ENCODE measurements around the gene PTAFR.

PTAFR gene

GRCh38 chr1:28108001-28108400, 68.5 kb downstream of the PTAFR start:
- Histone ChIP-seq H3K4me3 (ENCODE audit: low read depth in 1 of 5, low read length in 5 of 5) (no peak overlapping the region), H3K36me3 (ENCODE audit: control insufficient read depth in 5 of 5, insufficient read depth in 5 of 5, low read length in 5 of 5) (no peaks in the 10 kb centered on the region), H3K27ac (ENCODE audit: low read depth, low read length) (no peak overlapping the region), H3K9me3 (ENCODE audit: control insufficient read depth in 5 of 5, low read length in 5 of 5) (no peaks in the 10 kb centered on the region), H3K27me3 (ENCODE audit: control insufficient read depth in 5 of 5, insufficient read depth in 4 of 5, low read length in 5 of 5) (no peaks in the 10 kb centered on the region), H3K4me1 (ENCODE audit: control insufficient read depth in 5 of 5, insufficient read depth in 5 of 5, low read length in 5 of 5) (peaks cover 0 to 13% (median 8%) of the 10 kb centered on the region in 5 donors), H3K9ac (ENCODE audit: low read length in 5 of 5) (no peak overlapping the region)

- Histone ChIP-seq H3K4me3 (ENCODE audit: low read depth in 1 of 5, low read length in 5 of 5) (peak overlapping the region in 4 of 5 donors; percentile 45 to 66 (median 58)), H3K9ac (ENCODE audit: low read length in 5 of 5) (peak overlapping the region in 1 of 5 donors; percentile 49), H3K27me3 (ENCODE audit: control insufficient read depth in 5 of 5, insufficient read depth in 4 of 5, low read length in 5 of 5) (no peaks in the 10 kb centered on the region), H3K9me3 (ENCODE audit: control insufficient read depth in 5 of 5, low read length in 5 of 5) (no peaks in the 10 kb centered on the region), H3K27ac (ENCODE audit: low read depth, low read length) (no peak overlapping the region), H3K36me3 (ENCODE audit: control insufficient read depth in 5 of 5, insufficient read depth in 5 of 5, low read length in 5 of 5) (no peaks in the 10 kb centered on the region), H3K4me1 (ENCODE audit: control insufficient read depth in 5 of 5, insufficient read depth in 5 of 5, low read length in 5 of 5) (peaks cover 0 to 13% (median 8%) of the 10 kb centered on the region in 5 donors)
Measured at GRCh38 chr1:28104866-28105467, 71.5 kb downstream of the PTAFR start.

GRCh38 chr1:28102189-28102588, 74.3 kb downstream of the PTAFR start:
- Histone ChIP-seq H3K9me3 (ENCODE audit: control insufficient read depth in 5 of 5, low read length in 5 of 5) (no peaks in the 10 kb centered on the region), H3K27me3 (ENCODE audit: control insufficient read depth in 5 of 5, insufficient read depth in 4 of 5, low read length in 5 of 5) (peaks cover 0 to 4% (median 0%) of the 10 kb centered on the region in 5 donors), H3K4me3 (ENCODE audit: low read depth in 1 of 5, low read length in 5 of 5) (no peak overlapping the region), H3K4me1 (ENCODE audit: control insufficient read depth in 5 of 5, insufficient read depth in 5 of 5, low read length in 5 of 5) (peaks cover 0 to 9% (median 8%) of the 10 kb centered on the region in 5 donors), H3K27ac (ENCODE audit: low read depth, low read length) (no peak overlapping the region), H3K9ac (ENCODE audit: low read length in 5 of 5) (no peak overlapping the region), H3K36me3 (ENCODE audit: control insufficient read depth in 5 of 5, insufficient read depth in 5 of 5, low read length in 5 of 5) (no peaks in the 10 kb centered on the region)

GRCh38 chr1:28099050-28099769, 77.3 kb downstream of the PTAFR start:
- no peak overlapping the region for H3K4me3 ChIP-seq (ENCODE audit: low read depth in 1 of 5, low read length in 5 of 5)
- H3K36me3 ChIP-seq (ENCODE audit: control insufficient read depth in 5 of 5, insufficient read depth in 5 of 5, low read length in 5 of 5) = no peaks in the 10 kb centered on the region
- H3K27ac ChIP-seq (ENCODE audit: low read depth, low read length) = no peak overlapping the region
- peaks cover 0 to under 1% (median 0%) of the 10 kb centered on the region in 5 donors for H3K4me1 ChIP-seq (ENCODE audit: control insufficient read depth in 5 of 5, insufficient read depth in 5 of 5, low read length in 5 of 5)
- peaks cover 0 to 4% (median 0%) of the 10 kb centered on the region in 5 donors for H3K27me3 ChIP-seq (ENCODE audit: control insufficient read depth in 5 of 5, insufficient read depth in 4 of 5, low read length in 5 of 5)
- no peaks in the 10 kb centered on the region for H3K9me3 ChIP-seq (ENCODE audit: control insufficient read depth in 5 of 5, low read length in 5 of 5)
- H3K9ac ChIP-seq (ENCODE audit: low read length in 5 of 5) = no peak overlapping the region
